Measurements from ENCODE around the gene RAD52.

DNA sequence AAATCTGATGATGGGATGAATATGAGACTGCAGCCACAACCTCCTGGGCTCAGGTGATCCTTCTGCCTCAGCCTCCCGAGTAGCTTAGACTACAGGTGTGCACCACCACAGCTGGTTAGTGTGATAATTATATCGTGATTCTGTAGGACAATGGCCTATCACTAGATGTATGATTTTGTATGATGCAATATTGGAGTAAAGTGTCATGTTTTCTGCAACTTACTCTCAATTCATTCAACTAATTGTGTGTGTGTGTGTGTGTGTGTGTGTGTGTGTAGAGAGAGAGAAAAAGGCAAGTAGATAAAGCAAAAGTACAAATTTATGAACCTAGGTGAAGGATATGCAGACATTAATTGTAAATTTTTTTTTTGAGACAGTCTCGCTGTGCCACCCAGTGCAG is 10.7 kb downstream of the RAD52 start:
- TF ChIP-seq, protein P1, sequence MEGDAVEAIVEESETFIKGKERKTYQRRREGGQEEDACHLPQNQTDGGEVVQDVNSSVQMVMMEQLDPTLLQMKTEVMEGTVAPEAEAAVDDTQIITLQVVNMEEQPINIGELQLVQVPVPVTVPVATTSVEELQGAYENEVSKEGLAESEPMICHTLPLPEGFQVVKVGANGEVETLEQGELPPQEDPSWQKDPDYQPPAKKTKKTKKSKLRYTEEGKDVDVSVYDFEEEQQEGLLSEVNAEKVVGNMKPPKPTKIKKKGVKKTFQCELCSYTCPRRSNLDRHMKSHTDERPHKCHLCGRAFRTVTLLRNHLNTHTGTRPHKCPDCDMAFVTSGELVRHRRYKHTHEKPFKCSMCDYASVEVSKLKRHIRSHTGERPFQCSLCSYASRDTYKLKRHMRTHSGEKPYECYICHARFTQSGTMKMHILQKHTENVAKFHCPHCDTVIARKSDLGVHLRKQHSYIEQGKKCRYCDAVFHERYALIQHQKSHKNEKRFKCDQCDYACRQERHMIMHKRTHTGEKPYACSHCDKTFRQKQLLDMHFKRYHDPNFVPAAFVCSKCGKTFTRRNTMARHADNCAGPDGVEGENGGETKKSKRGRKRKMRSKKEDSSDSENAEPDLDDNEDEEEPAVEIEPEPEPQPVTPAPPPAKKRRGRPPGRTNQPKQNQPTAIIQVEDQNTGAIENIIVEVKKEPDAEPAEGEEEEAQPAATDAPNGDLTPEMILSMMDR (IDR thresholded peaks at IDR 0.05) = no peak
- TF ChIP-seq EZH2 (IDR thresholded peaks at IDR 0.05; ENCODE audit: borderline replicate concordance, insufficient read depth, low read depth, low read length, poor library complexity, severe bottlenecking) = no peak
